Measurements from ENCODE around the gene ALDH3A1. TPM values are rescaled to one million over a fixed set of nuclear protein-coding genes. Genes with fewer than 3 reads are reported as not detected.

Gene ALDH3A1
- total RNA-seq, 1 experiment from 2014 or later = 0.35 TPM

DNA sequence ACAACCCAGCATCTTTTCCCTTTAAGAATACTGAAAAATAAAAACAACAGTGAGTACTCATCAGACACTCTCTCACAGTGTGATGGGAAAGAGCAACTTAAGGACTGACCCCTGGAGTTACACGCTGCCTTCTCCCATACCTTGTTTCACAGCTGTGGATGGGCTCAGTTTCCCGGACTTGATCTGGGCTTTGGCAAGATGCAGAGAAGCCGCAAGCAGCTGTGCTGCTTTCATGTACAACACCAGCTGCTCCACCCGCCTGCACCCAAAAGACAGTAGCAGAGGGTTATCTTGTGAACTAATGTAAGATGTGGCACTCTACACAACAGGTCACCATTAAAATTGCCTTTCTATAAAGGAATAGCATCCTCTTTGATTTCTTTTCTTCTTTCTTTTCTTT is 32.7 kb upstream of the ALDH3A1 start (continued):
- TF ChIP-seq AR (CRISPR knock-in tag; IDR thresholded peaks at IDR 0.05) (no peak), TP53 (CRISPR knock-in tag; IDR thresholded peaks at IDR 0.05) (no peak)

DNA sequence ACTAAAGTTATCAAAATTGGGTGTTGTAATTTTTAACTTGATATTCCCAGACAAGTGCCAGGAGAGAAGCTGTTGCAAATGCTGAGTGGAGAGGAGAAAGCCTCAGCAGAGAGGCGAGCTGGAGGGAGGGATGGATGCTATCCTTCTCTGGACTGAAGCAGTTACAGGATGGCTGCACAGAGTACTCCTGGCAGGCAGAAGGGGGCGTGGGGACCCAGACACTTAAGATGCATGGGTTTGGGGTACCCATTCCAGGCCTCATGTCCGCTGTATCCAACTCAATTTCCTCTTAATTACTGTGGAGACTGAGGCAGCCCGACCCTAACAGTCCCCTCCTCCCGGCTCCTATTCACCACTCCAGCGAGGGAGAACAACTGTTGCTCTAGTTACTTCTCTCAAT is 25.4 kb upstream of the ALDH3A1 start:
- H3K27me3 Mint-ChIP-seq (ENCODE audit: low read depth) = no peaks in the 10 kb centered on the region
- H3K27ac Mint-ChIP-seq = no peak overlapping the region
- H3K36me3 Mint-ChIP-seq = no peaks in the 10 kb centered on the region
- ATAC-seq (no peak), DNase-seq (ENCODE audit: low spot score) (no peak)
- TF ChIP-seq USF2 (CRISPR knock-in tag; IDR thresholded peaks at IDR 0.05) (no peak), HMGXB4 (CRISPR knock-in tag; IDR thresholded peaks at IDR 0.05) (no peak), NR1H2 (CRISPR knock-in tag; IDR thresholded peaks at IDR 0.05) (no peak), ATF1 (CRISPR knock-in tag; IDR thresholded peaks at IDR 0.05) (no peak), ATF2 (CRISPR knock-in tag; IDR thresholded peaks at IDR 0.05; ENCODE audit: borderline replicate concordance, low read depth) (no peak), CREM (CRISPR knock-in tag; IDR thresholded peaks at IDR 0.05) (no peak), PRRX2 (CRISPR knock-in tag; IDR thresholded peaks at IDR 0.05) (no peak), ZNF232 (CRISPR knock-in tag; IDR thresholded peaks at IDR 0.05) (no peak), NR3C1 (CRISPR knock-in tag; conservative IDR thresholded peaks at IDR 0.05; ENCODE audit: low read depth) (no peak), FOXK1 (CRISPR knock-in tag; IDR thresholded peaks at IDR 0.05) (no peak), FOXJ3 (CRISPR knock-in tag; IDR thresholded peaks at IDR 0.05; ENCODE audit: borderline replicate concordance) (no peak), NFATC4 (CRISPR knock-in tag; IDR thresholded peaks at IDR 0.05) (no peak), JAZF1 (CRISPR knock-in tag; IDR thresholded peaks at IDR 0.05) (no peak), TEAD4 (CRISPR knock-in tag; IDR thresholded peaks at IDR 0.05) (no peak), ZBTB21 (CRISPR knock-in tag; IDR thresholded peaks at IDR 0.05; ENCODE audit: borderline replicate concordance) (no peak), IRF1 (CRISPR knock-in tag; IDR thresholded peaks at IDR 0.05) (no peak)
- TF ChIP-seq, protein P1, sequence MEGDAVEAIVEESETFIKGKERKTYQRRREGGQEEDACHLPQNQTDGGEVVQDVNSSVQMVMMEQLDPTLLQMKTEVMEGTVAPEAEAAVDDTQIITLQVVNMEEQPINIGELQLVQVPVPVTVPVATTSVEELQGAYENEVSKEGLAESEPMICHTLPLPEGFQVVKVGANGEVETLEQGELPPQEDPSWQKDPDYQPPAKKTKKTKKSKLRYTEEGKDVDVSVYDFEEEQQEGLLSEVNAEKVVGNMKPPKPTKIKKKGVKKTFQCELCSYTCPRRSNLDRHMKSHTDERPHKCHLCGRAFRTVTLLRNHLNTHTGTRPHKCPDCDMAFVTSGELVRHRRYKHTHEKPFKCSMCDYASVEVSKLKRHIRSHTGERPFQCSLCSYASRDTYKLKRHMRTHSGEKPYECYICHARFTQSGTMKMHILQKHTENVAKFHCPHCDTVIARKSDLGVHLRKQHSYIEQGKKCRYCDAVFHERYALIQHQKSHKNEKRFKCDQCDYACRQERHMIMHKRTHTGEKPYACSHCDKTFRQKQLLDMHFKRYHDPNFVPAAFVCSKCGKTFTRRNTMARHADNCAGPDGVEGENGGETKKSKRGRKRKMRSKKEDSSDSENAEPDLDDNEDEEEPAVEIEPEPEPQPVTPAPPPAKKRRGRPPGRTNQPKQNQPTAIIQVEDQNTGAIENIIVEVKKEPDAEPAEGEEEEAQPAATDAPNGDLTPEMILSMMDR (IDR thresholded peaks at IDR 0.05) = no peak
- TF ChIP-seq, protein P2, sequence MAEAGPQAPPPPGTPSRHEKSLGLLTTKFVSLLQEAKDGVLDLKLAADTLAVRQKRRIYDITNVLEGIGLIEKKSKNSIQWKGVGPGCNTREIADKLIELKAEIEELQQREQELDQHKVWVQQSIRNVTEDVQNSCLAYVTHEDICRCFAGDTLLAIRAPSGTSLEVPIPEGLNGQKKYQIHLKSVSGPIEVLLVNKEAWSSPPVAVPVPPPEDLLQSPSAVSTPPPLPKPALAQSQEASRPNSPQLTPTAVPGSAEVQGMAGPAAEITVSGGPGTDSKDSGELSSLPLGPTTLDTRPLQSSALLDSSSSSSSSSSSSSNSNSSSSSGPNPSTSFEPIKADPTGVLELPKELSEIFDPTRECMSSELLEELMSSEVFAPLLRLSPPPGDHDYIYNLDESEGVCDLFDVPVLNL (CRISPR knock-in tag; IDR thresholded peaks at IDR 0.05; ENCODE audit: borderline replicate concordance, low read depth) = no peak
- TF ChIP-seq, protein P3, sequence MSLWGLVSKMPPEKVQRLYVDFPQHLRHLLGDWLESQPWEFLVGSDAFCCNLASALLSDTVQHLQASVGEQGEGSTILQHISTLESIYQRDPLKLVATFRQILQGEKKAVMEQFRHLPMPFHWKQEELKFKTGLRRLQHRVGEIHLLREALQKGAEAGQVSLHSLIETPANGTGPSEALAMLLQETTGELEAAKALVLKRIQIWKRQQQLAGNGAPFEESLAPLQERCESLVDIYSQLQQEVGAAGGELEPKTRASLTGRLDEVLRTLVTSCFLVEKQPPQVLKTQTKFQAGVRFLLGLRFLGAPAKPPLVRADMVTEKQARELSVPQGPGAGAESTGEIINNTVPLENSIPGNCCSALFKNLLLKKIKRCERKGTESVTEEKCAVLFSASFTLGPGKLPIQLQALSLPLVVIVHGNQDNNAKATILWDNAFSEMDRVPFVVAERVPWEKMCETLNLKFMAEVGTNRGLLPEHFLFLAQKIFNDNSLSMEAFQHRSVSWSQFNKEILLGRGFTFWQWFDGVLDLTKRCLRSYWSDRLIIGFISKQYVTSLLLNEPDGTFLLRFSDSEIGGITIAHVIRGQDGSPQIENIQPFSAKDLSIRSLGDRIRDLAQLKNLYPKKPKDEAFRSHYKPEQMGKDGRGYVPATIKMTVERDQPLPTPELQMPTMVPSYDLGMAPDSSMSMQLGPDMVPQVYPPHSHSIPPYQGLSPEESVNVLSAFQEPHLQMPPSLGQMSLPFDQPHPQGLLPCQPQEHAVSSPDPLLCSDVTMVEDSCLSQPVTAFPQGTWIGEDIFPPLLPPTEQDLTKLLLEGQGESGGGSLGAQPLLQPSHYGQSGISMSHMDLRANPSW (CRISPR knock-in tag; conservative IDR thresholded peaks at IDR 0.05; ENCODE audit: low read depth) = no peak
- POLR2A ChIA-PET = no interaction called here
- H3K9me3 Mint-ChIP-seq = no peaks in the 10 kb centered on the region
- H3K4me1 Mint-ChIP-seq = no peaks in the 10 kb centered on the region
- H3K4me3 Mint-ChIP-seq = no peak overlapping the region
- CTCF ChIA-PET = interaction anchor here (0.8 to 2.4 kb wide), 2 partner anchors 10 to 411 kb away, joined by 4 to 15 read pairs; partner anchors contain the start of gene B9D1
